ENCODE data around the gene RNF144A. TPM values are rescaled to one million over a fixed set of nuclear protein-coding genes. Genes with fewer than 3 reads are reported as not detected.

The RNF144A gene
- total RNA-seq, 1 experiment from 2014 or later, result 13.0 TPM

- H3K4me2 ChIP-seq (ENCODE audit: low read length), result no peak overlapping the region
- RAD21 ChIA-PET (ENCODE audit: low non-redundant PET in 1 of 2, low total read pairs in 2 of 2, uncharacterized antibody in 2 of 2, unreplicated experiment in 2 of 2), result no interaction called here
- no peak overlapping the region for H2AFZ ChIP-seq (ENCODE audit: low read depth, low read length, poor library complexity, severe bottlenecking)
- ATAC-seq (no peak), DNase-seq (ENCODE audit: low read depth, low spot score) (no peak)
- H3K36me3 ChIP-seq (ENCODE audit: control insufficient read depth in 1 of 2, insufficient read depth in 2 of 2, low read length in 2 of 2), result no peaks in the 10 kb centered on the region
- intact Hi-C loops (cut with micrococcal nuclease), result no loop called here
- no peaks in the 10 kb centered on the region for H3K27me3 ChIP-seq (ENCODE audit: insufficient read depth, low read length)
- TF ChIP-seq ATF3 (IDR thresholded peaks at IDR 0.05), result no peak
- no peak for TF ChIP-seq CEBPB (IDR thresholded peaks at IDR 0.05; ENCODE audit: low read depth)
- TF ChIP-seq REST (IDR thresholded peaks at IDR 0.05; ENCODE audit: low read depth), result no peak
- no peaks in the 10 kb centered on the region for H3K79me2 ChIP-seq (ENCODE audit: insufficient read depth, low read length)
- no peak overlapping the region for H3K9ac ChIP-seq (ENCODE audit: low read length)
- POLR2A ChIA-PET, result no interaction called here
- BruUV-seq (replicated peaks), result no TSS peak
- no peaks in the 10 kb centered on the region for H3K9me2 ChIP-seq (ENCODE audit: insufficient read depth)
- CTCF ChIA-PET, result no interaction called here
- H3K27ac ChIP-seq (ENCODE audit: low read depth, low read length), result no peak overlapping the region
- no peak overlapping the region for H3K4me3 ChIP-seq (replicated peaks in 1 of 2; ENCODE audit: low read depth in 1 of 2, low read length in 2 of 2)
- no peaks in the 10 kb centered on the region for H3K9me3 ChIP-seq (ENCODE audit: control insufficient read depth in 1 of 2, insufficient read depth in 1 of 2, low read depth in 1 of 2, low read length in 2 of 2)
- H3K4me1 ChIP-seq (ENCODE audit: control insufficient read depth in 1 of 2, insufficient read depth in 2 of 2, low read length in 2 of 2), result no peaks in the 10 kb centered on the region
- no peaks in the 10 kb centered on the region for H4K20me1 ChIP-seq (ENCODE audit: insufficient read depth)
These were observed 136.5 kb downstream of the RNF144A start for GRCh38 chr2:7053650-7054265.

GRCh38 chr2:7057865-7058400 lies 140.7 kb downstream of the RNF144A start:
- intact Hi-C loops (cut with micrococcal nuclease), result no loop called here
- Histone ChIP-seq H3K4me1 (ENCODE audit: control insufficient read depth in 1 of 2, insufficient read depth in 2 of 2, low read length in 2 of 2) (no peaks in the 10 kb centered on the region), H3K4me2 (ENCODE audit: low read length) (no peak overlapping the region), H3K9ac (ENCODE audit: low read length) (no peak overlapping the region), H3K4me3 (replicated peaks in 1 of 2; ENCODE audit: low read depth in 1 of 2, low read length in 2 of 2) (no peak overlapping the region), H3K36me3 (ENCODE audit: control insufficient read depth in 1 of 2, insufficient read depth in 2 of 2, low read length in 2 of 2) (no peaks in the 10 kb centered on the region), H3K9me2 (ENCODE audit: insufficient read depth) (no peaks in the 10 kb centered on the region), H4K20me1 (ENCODE audit: insufficient read depth) (no peaks in the 10 kb centered on the region), H3K9me3 (ENCODE audit: control insufficient read depth in 1 of 2, insufficient read depth in 1 of 2, low read depth in 1 of 2, low read length in 2 of 2) (no peaks in the 10 kb centered on the region), H3K27ac (ENCODE audit: low read depth, low read length) (no peak overlapping the region), H3K79me2 (ENCODE audit: insufficient read depth, low read length) (no peaks in the 10 kb centered on the region), H3K27me3 (ENCODE audit: insufficient read depth, low read length) (no peaks in the 10 kb centered on the region), H2AFZ (ENCODE audit: low read depth, low read length, poor library complexity, severe bottlenecking) (no peak overlapping the region)
- POLR2A ChIA-PET, result no interaction called here
- RAD21 ChIA-PET (ENCODE audit: low non-redundant PET in 1 of 2, low total read pairs in 2 of 2, uncharacterized antibody in 2 of 2, unreplicated experiment in 2 of 2), result no interaction called here
- no TSS peak for BruUV-seq (replicated peaks)
- CTCF ChIA-PET, result no interaction called here
- TF ChIP-seq POLR2AphosphoS5 (IDR thresholded peaks at IDR 0.05; ENCODE audit: low read depth, low read length) (no peak), MAX (IDR thresholded peaks at IDR 0.05) (no peak), ZNF274 (IDR thresholded peaks at IDR 0.05; ENCODE audit: low read depth, low read length) (no peak), EZH2phosphoT487 (IDR thresholded peaks at IDR 0.05; ENCODE audit: borderline replicate concordance) (no peak), ZBTB33 (IDR thresholded peaks at IDR 0.05; ENCODE audit: extremely low read depth, insufficient replicate concordance, low read length) (no peak), SP1 (IDR thresholded peaks at IDR 0.05; ENCODE audit: low read depth) (no peak), FOSL1 (IDR thresholded peaks at IDR 0.05; ENCODE audit: low read depth) (no peak), SIN3A (IDR thresholded peaks at IDR 0.05; ENCODE audit: low read depth) (no peak)
- no peak for ATAC-seq
- no peak for DNase-seq (ENCODE audit: low read depth, low spot score)

Data from HCT116 (cell line).